HUES6 (cell line): ENCODE measurements around the gene SCD5.

ENCODE experiments used
- H3K27ac ChIP-seq: 2 replicates; pipeline ENCODE4 v1.7.0; 2013; ENCODE audit warnings: low read depth, mild to moderate bottlenecking, low read length, inconsistent platforms
- H3K27me3 ChIP-seq: 2 replicates; pipeline ENCODE4 v1.6.1; 2013; ENCODE audit warnings: low read length; ENCODE audit not compliant: control insufficient read depth, insufficient read depth
- H3K36me3 ChIP-seq: 2 replicates; pipeline ENCODE4 v1.6.1; 2013; ENCODE audit warnings: low read length; ENCODE audit not compliant: control insufficient read depth, insufficient read depth
- H3K4me1 ChIP-seq: 2 replicates; pipeline ENCODE4 v1.6.1; 2013; ENCODE audit warnings: low read length; ENCODE audit not compliant: control insufficient read depth, insufficient read depth
- H3K4me3 ChIP-seq: 2 replicates; pipeline ENCODE4 v1.5.1; 2013; ENCODE audit warnings: low read depth, low read length
- H3K9ac ChIP-seq: one replicate; pipeline ENCODE4 v1.6.1; 2013; ENCODE audit warnings: mild to moderate bottlenecking, low read length
- H3K9me3 ChIP-seq: 2 replicates; pipeline ENCODE4 v1.6.1; 2013; ENCODE audit warnings: low read depth, low read length; ENCODE audit not compliant: control insufficient read depth, insufficient read depth

SCD5 gene

DNA sequence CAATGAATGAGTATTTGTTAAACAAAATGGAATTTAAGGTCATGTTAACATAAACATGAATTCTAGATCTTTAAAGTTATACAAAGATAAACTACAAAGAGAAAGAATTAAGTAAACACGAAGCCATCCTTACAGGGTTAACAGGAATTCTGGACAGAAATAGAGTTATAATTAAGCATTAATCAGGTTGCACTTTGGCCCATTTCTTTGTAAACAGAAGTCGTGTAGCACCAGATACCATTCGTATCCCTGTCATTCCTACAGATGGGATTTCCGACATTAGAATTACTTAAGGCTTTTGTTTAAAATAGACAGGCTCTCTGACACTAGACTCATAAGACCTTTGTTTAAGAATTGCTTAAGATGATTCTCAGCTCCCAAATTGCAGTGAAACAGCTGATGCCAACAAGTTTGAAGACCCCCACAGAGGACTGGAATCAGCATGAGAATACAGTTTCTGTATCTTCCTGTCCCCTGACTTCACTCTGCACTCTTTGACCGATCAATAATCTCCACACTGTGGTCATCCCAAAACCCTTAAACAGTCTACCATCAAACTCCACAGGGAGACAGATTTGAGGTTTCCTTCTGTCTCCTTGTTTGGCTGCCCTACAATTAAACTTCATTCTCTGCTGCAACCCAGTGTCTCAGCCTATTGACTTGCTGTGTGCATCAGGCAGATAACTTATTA, 214.6 kb downstream of the SCD5 start:
- H3K9me3 ChIP-seq: no peaks in the 10 kb centered on the region
- no peaks in the 10 kb centered on the region for H3K27me3 ChIP-seq
- no peak overlapping the region for H3K4me3 ChIP-seq
- no peaks in the 10 kb centered on the region for H3K36me3 ChIP-seq
- H3K4me1 ChIP-seq: peaks cover 37% of the 10 kb centered on the region
- no peak overlapping the region for H3K27ac ChIP-seq
- H3K9ac ChIP-seq: no peak overlapping the region

DNA sequence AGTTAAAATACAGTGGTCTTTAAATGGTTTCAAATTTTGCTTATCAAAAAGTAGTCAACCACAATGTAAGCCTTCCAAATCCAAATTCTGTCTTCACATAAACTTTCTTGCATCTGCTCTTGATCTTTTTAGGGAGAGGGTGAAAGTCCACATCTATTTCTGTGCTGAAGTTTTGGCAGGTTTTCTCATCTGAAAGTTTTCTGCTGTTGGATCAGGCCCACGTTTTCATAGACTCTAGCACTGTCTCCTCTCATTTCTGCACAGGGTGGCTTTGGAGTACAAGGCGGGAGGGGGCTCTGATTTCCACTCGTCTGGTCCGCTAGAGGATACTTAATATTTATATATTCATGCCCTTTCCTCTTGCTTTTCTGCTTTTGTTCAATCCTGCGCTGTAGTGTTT, 218.7 kb downstream of the SCD5 start:
- Histone ChIP-seq H3K36me3 (no peaks in the 10 kb centered on the region), H3K9me3 (no peaks in the 10 kb centered on the region), H3K27me3 (no peaks in the 10 kb centered on the region), H3K4me1 (peaks cover 19% of the 10 kb centered on the region), H3K27ac (no peak overlapping the region), H3K4me3 (no peak overlapping the region), H3K9ac (no peak overlapping the region)
